Measurements from ENCODE around the gene WDR77.

- no peak for TF ChIP-seq GATA2 (IDR thresholded peaks at IDR 0.05; ENCODE audit: low read depth, low read length)
- no peak for TF ChIP-seq GATA3 (IDR thresholded peaks at IDR 0.05; ENCODE audit: low read depth, low read length)
These were observed 21.5 kb upstream of the WDR77 start for GRCh38 chr1:111470596-111470995.
